Measurements from ENCODE around the gene SHISA8. TPM values are rescaled to one million over a fixed set of nuclear protein-coding genes. Genes with fewer than 3 reads are reported as not detected.
A peak's percentile ranks its signal among the peaks of the same experiment; 100 is the strongest.

SHISA8 gene
- total and polyA plus RNA-seq, 2 experiments from 2014 or later: not detected

- peak in 1 of 2 donors; percentile 48 for DNase-seq (ENCODE audit: low read depth in 1 of 2, low spot score in 1 of 2)
- Histone ChIP-seq H3K9me3 (ENCODE audit: low read depth) (no peaks in the 10 kb centered on the region), H3K4me1 (ENCODE audit: low read depth) (peaks cover 4% of the 10 kb centered on the region), H3K36me3 (no peaks in the 10 kb centered on the region), H3K27ac (no peak overlapping the region), H3K27me3 (peaks cover 100% of the 10 kb centered on the region), H3K4me3 (no peak overlapping the region)
- TF ChIP-seq CTCF (IDR thresholded peaks at IDR 0.05; ENCODE audit: low read depth, low read length): no peak
Observed at GRCh38 chr22:41913842-41914534, 886 bp downstream of the SHISA8 start.

DNA sequence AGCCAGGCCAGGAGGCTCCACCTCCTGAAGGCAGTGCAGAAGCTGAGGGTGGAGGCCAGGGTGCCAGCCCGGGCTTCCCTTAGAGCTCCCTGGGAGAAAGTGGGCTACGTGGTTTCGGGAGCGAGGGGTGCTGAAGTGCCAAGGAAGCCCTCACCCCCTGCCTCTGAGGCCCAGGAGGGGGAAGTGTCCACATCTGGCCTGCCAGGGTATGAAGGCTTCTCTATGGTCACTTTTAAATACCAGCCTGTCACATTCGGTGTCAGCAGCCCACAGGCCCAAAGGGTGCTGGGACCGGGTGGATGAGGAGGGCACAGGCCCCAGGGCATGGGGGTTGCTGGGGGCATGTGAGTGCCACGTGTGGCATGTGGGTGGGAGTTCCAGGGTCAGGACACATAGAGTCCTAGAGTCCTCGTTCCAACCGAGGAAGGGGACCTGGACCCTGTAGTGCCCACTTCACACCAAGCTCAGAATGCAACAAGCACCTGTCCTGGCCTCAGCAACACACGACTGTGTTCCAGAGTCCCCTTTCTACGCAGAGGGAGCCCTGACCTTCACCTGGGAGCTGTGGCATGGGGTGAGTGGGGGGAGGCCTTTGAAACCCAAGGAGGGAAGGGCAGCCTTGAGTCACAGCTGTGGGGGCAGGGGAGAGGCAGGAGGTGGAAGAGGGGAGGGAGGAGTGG is 1.7 kb downstream of the SHISA8 start:
- Histone ChIP-seq H3K4me3 (no peak overlapping the region), H3K27ac (no peak overlapping the region), H3K27me3 (peaks cover 98% of the 10 kb centered on the region), H3K4me1 (ENCODE audit: low read depth) (peaks cover 4% of the 10 kb centered on the region), H3K36me3 (no peaks in the 10 kb centered on the region), H3K9me3 (ENCODE audit: low read depth) (no peaks in the 10 kb centered on the region)
- no peak for DNase-seq (ENCODE audit: low read depth in 1 of 2, low spot score in 1 of 2)
- TF ChIP-seq CTCF (IDR thresholded peaks at IDR 0.05; ENCODE audit: low read depth, low read length): no peak

DNA sequence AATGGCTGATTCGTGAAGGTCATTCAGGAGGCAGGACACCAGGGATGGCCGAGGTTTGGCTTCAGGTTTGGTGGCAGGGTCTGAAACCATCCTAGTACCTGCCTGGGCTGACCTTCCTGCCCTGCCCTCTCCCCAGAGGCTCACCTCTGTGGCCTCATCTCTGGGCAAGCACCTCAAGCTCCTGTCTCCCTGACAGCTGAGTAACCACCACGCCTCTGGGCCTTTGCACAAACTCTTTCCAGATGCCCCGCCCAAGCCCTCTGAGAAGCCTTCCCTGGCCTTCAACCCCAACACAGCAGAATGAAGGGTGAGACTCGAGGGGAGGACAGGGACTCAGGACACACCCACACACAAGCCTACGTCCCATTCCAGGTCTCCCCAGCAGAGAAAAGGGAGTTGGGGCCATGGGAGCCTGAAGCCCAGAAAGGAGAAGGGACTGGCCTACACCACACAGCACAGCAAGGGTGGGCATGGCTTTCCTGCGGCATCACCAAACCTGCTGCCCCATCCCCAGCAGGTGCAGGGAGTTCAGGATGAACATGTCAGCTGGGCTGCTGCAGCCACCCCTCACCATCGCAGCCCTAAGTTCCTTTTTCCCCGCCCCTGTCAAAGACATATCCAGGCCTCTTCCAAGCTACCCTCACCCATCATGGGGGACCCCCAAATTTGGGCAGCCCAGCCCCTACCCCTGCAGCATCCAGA is 2.4 kb downstream of the SHISA8 start:
- Histone ChIP-seq H3K36me3 (no peaks in the 10 kb centered on the region), H3K27me3 (peaks cover 91% of the 10 kb centered on the region), H3K9me3 (ENCODE audit: low read depth) (no peaks in the 10 kb centered on the region), H3K4me3 (no peak overlapping the region), H3K4me1 (ENCODE audit: low read depth) (peaks cover 4% of the 10 kb centered on the region), H3K27ac (no peak overlapping the region)
- TF ChIP-seq CTCF (IDR thresholded peaks at IDR 0.05; ENCODE audit: low read depth, low read length): no peak
- no peak for DNase-seq (ENCODE audit: low read depth in 1 of 2, low spot score in 1 of 2)

DNA sequence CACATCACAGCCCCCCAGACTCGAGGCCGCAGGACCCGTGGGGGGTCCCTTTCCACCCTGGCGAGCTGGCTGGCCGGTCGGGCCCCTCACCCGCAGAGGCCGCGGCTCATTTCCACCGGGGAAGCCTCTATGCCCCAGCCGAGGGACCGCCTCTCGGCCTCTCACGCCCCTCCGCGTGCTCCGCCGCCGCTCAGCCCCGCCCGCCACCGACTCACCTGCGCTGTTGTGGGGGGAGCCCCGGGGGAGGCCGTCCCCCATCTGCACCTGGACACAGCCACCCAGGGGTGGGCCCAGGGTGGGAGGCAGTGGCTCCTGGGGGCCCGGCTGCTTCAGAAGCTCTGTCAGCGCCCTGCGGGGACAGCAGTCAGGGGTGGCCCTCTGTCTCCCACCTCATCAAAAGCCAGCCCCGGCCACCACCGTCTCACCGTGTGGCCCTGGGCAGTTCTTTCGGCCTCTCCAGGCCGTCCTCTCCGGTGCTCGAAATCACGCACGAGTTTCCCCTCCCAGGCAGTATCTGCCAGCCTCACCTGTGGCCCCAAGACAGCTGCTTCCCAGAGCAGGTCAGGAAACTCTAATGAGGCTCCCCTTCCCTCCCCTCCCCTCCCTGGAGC is 3.8 kb downstream of the SHISA8 start:
- no peak for TF ChIP-seq CTCF (IDR thresholded peaks at IDR 0.05; ENCODE audit: low read depth, low read length)

More for the DNA sequence above, 3.8 kb downstream of the SHISA8 start:
- Histone ChIP-seq H3K4me1 (ENCODE audit: low read depth) (peaks cover 4% of the 10 kb centered on the region), H3K9me3 (ENCODE audit: low read depth) (no peaks in the 10 kb centered on the region), H3K36me3 (peaks cover 6% of the 10 kb centered on the region), H3K27ac (no peak overlapping the region), H3K4me3 (no peak overlapping the region), H3K27me3 (peaks cover 77% of the 10 kb centered on the region)
- DNase-seq (ENCODE audit: low read depth in 1 of 2, low spot score in 1 of 2): no peak

Measured in cardiac muscle cell (in vitro differentiated cells and primary cell).